Panc1 (cell line): ENCODE results near the gene GRAMD4. TPM values are rescaled to one million over a fixed set of nuclear protein-coding genes. Genes with fewer than 3 reads are reported as not detected.

Experiments used
- ATAC-seq: fragments of 200-7000 bp; cut with Tn5 transposase; 2 replicates; pipeline ENCODE4 v1.9.1; 2020; ENCODE audit warnings: mild to moderate bottlenecking, moderate library complexity
- BruUV-seq: library from RNA; stranded (reverse); fragments of 400-500 nt; replicated peaks from 2 replicates; lab custom pipeline; 2021; lab: Mats Ljungman, UMichigan
- CTCF ChIA-PET: fragments of 300-600 bp; sonication (Branson Sonifier 250); formaldehyde crosslinking; loops from one replicate; lab custom pipeline; 2022; ENCODE audit warnings: antibody characterized with exemption; lab: Charles Lee
- POLR2A ChIA-PET: fragments of 300-600 bp; sonication (Branson Sonifier 250); formaldehyde crosslinking; loops from one replicate; lab custom pipeline; 2022; ENCODE audit warnings: antibody characterized with exemption; lab: Charles Lee
- DNase-seq: peaks from one replicate; pipeline ENCODE4 v3.0.0-alpha.2; 2010; ENCODE audit warnings: low read depth, low spot score
- H3K27ac ChIP-seq: 2 replicates; pipeline ENCODE4 v1.5.1; 2011; ENCODE audit warnings: mild to moderate bottlenecking, low read length, inconsistent platforms
- H3K27me3 ChIP-seq: fragments of 200-500 bp; sonication (Bioruptor generic); 2 replicates; pipeline ENCODE4 v1.6.0; 2014; ENCODE audit warnings: low read length, inconsistent platforms; ENCODE audit not compliant: control insufficient read depth, insufficient read depth
- H3K36me3 ChIP-seq: fragments of 200-500 bp; sonication (Bioruptor generic); 2 replicates; pipeline ENCODE4 v1.5.1; 2014; ENCODE audit warnings: inconsistent platforms, mild to moderate bottlenecking, low read length, moderate library complexity; ENCODE audit not compliant: control insufficient read depth, insufficient read depth
- H3K4me1 ChIP-seq: 2 replicates; pipeline ENCODE4 v1.5.1; 2011; ENCODE audit warnings: inconsistent platforms, mild to moderate bottlenecking, low read length, moderate library complexity; ENCODE audit not compliant: control insufficient read depth, insufficient read depth
- H3K4me3 ChIP-seq, 2 experiments: 2 replicates each; pipeline ENCODE4 v1.5.1; 2011 to 2012; ENCODE audit warnings: low read depth in 2 of 2, low read length in 2 of 2, mild to moderate bottlenecking in 2 of 2, inconsistent platforms in 1 of 2, moderate library complexity in 1 of 2
- H3K9me3 ChIP-seq: fragments of 200-500 bp; sonication (Bioruptor generic); 2 replicates; pipeline ENCODE4 v1.5.1; 2014; ENCODE audit warnings: low read depth, mild to moderate bottlenecking, inconsistent platforms, low read length, moderate library complexity; ENCODE audit not compliant: control insufficient read depth, insufficient read depth
- CTCF ChIP-seq: fragments of 450-650 bp; IDR thresholded peaks from 2 replicates; pipeline ENCODE4 v1.5.1; 2017; ENCODE audit warnings: mild to moderate bottlenecking
- POLR2AphosphoS5 ChIP-seq: IDR thresholded peaks from 2 replicates; pipeline ENCODE4 v1.6.1; 2012; ENCODE audit warnings: mild to moderate bottlenecking, low read depth, low read length, moderate library complexity
- SIN3A ChIP-seq: IDR thresholded peaks from 2 replicates; pipeline ENCODE4 v1.6.1; 2012; ENCODE audit warnings: low read depth, mild to moderate bottlenecking, low read length, moderate library complexity, borderline replicate concordance; ENCODE audit not compliant: insufficient read depth
- TCF7L2 ChIP-seq: IDR thresholded peaks from 2 replicates; pipeline ENCODE4 v1.6.1; 2011; ENCODE audit warnings: mild to moderate bottlenecking, low read depth, low read length, inconsistent platforms
- in situ Hi-C: cut with HindIII; loops from 2 replicates; pipeline ENCODE4 v1.10.0; 2016; ENCODE audit warnings: low sequenced_read_pairs, low pct_unique_long_range_greater_than_20kb
- intact Hi-C: fragments of 100-400 bp; cut with micrococcal nuclease; formaldehyde crosslinking; loops from one replicate; pipeline ENCODE4 v1.10.0; 2022; ENCODE audit not compliant: unreplicated experiment
- total RNA-seq: library from RNA; stranded (reverse); gene quantifications from one replicate; pipeline ENCODE4 v1.2.1, GENCODE V29; 2021; ENCODE audit not compliant: unreplicated experiment
- TF ChIP-seq, protein P1 (sequence below), 2 experiments: IDR thresholded peaks; 2 replicates each; pipeline ENCODE4 v1.6.1; 2011 to 2012; ENCODE audit warnings: low read depth in 2 of 2, control low read depth in 1 of 2, low read length in 1 of 2, mild to moderate bottlenecking in 1 of 2, moderate library complexity in 1 of 2; ENCODE audit not compliant: insufficient read depth in 1 of 2

The GRAMD4 gene
- total RNA-seq, 1 experiment from 2014 or later = 30.8 TPM

DNA sequence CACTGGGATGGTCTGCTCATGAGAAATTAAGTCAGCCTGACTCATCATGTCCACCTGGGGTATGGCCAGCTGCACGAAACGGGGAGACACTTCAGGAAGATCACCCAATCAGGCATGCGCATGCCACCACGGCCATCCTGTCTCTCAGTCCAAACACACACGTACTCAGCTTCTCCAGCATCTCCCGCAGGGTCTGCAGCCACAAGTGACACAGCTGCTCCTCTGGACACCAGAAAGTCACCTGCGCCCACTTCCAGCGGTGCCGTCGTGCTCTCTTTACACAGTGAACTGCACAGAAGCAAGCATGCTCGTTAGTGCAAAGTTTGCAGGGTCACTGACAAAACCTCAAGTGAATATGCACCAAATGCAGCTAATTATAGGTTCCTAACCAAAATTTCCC is 99.7 kb downstream of the GRAMD4 start:
- Histone ChIP-seq H3K36me3 (no peaks in the 10 kb centered on the region; the same call in 1 of the 2 replicates), H3K9me3 (no peaks in the 10 kb centered on the region), H3K4me3 (no peak overlapping the region), H3K27ac (no peak overlapping the region), H3K27me3 (no peaks in the 10 kb centered on the region), H3K4me1 (no peaks in the 10 kb centered on the region)
- no TSS peak for BruUV-seq
- ChIA-PET CTCF (no interaction called here), POLR2A (no interaction called here)
- intact Hi-C loops = no loop called here
- no peak for DNase-seq
- no peak for ATAC-seq
- in situ Hi-C loops = no loop called here
- TF ChIP-seq, protein P1, sequence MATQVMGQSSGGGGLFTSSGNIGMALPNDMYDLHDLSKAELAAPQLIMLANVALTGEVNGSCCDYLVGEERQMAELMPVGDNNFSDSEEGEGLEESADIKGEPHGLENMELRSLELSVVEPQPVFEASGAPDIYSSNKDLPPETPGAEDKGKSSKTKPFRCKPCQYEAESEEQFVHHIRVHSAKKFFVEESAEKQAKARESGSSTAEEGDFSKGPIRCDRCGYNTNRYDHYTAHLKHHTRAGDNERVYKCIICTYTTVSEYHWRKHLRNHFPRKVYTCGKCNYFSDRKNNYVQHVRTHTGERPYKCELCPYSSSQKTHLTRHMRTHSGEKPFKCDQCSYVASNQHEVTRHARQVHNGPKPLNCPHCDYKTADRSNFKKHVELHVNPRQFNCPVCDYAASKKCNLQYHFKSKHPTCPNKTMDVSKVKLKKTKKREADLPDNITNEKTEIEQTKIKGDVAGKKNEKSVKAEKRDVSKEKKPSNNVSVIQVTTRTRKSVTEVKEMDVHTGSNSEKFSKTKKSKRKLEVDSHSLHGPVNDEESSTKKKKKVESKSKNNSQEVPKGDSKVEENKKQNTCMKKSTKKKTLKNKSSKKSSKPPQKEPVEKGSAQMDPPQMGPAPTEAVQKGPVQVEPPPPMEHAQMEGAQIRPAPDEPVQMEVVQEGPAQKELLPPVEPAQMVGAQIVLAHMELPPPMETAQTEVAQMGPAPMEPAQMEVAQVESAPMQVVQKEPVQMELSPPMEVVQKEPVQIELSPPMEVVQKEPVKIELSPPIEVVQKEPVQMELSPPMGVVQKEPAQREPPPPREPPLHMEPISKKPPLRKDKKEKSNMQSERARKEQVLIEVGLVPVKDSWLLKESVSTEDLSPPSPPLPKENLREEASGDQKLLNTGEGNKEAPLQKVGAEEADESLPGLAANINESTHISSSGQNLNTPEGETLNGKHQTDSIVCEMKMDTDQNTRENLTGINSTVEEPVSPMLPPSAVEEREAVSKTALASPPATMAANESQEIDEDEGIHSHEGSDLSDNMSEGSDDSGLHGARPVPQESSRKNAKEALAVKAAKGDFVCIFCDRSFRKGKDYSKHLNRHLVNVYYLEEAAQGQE (IDR thresholded peaks at IDR 0.05; ENCODE audit: insufficient read depth in 1 of 2, low read depth in 2 of 2, low read length in 1 of 2) = no peak
- TF ChIP-seq POLR2AphosphoS5 (no peak), TCF7L2 (no peak), CTCF (no peak), SIN3A (no peak)

DNA sequence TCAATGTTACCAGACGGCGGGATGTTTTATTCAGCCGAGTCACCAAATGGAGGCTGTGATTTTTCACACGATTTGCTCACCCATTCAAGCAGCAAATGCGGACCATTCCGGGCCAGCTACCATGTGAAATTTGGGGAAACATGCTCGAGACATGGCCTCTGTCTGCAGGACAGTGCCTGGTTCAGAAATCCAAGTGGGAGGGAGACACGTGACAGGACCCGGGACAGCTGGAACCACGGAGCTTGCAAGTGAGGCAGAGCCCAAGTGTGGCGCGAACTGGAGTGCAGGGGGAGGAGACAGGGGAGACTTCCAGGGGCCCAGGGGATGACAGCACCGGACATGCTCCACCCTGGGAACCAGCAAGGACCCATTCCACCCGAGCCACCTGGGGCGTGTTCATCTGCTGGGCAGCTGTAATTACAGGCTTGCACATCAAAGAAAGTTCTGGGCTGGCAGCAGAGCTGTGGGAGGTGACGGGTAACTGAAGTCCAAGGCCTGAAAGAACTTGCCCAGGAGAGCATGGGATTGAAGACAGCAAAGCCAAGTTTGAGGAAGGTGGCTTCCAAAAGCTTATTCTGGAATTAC is 101.4 kb downstream of the GRAMD4 start:
- H3K4me1 ChIP-seq = no peaks in the 10 kb centered on the region
- no TSS peak for BruUV-seq
- no peaks in the 10 kb centered on the region for H3K27me3 ChIP-seq
- no peak for ATAC-seq
- no peaks in the 10 kb centered on the region for H3K9me3 ChIP-seq
- no peak for DNase-seq
- CTCF ChIA-PET = interaction anchor here (1.1 kb wide), 1 partner anchor 158 kb away, joined by 3 read pairs; no protein-coding TSS in a partner anchor
- POLR2A ChIA-PET = no interaction called here
- in situ Hi-C loops = no loop called here
- intact Hi-C loops = no loop called here
- no peak overlapping the region for H3K27ac ChIP-seq
- H3K4me3 ChIP-seq = no peak overlapping the region
- no peaks in the 10 kb centered on the region for H3K36me3 ChIP-seq
- TF ChIP-seq, protein P1 (IDR thresholded peaks at IDR 0.05; ENCODE audit: insufficient read depth in 1 of 2, low read depth in 2 of 2, low read length in 1 of 2) = no peak
- TF ChIP-seq TCF7L2 (no peak), CTCF (no peak), SIN3A (no peak), POLR2AphosphoS5 (no peak)
